Gastrocnemius medialis (tissue), 4 donors: ENCODE data around the gene CPXM1. TPM values are rescaled to one million over a fixed set of nuclear protein-coding genes. Genes with fewer than 3 reads are reported as not detected.

Source experiments
- ATAC-seq, 2 donors: fragments of 150-250 bp; one replicate each; pipeline ENCODE4 v1.9.1; 2016
- DNase-seq, 2 donors: peaks; one replicate each; pipeline ENCODE4 v3.0.0-alpha.2; 2019
- H3K27ac ChIP-seq, 4 donors: fragments of 200-600 bp; sonication (generic); 1 replicate in 1 of 4; 2 replicates in 3 of 4; pipeline ENCODE4 v1.5.1; 2016 to 2018; ENCODE audit warnings: mild to moderate bottlenecking in 2 of 4, moderate library complexity in 1 of 4
- H3K27me3 ChIP-seq, 3 donors: fragments of 200-600 bp; sonication (generic) in 2 of 3; 1 replicate in 1 of 3; 2 replicates in 2 of 3; pipeline versions ENCODE4 v1.5.1 to v1.6.0; 2016 to 2019; ENCODE audit warnings: mild to moderate bottlenecking in 1 of 3, moderate library complexity in 1 of 3
- H3K36me3 ChIP-seq, 2 donors: fragments of 200-600 bp; sonication (generic) in 1 of 2; one replicate each; pipeline ENCODE4 v1.5.1; 2017 to 2018
- H3K4me1 ChIP-seq, 2 donors: fragments of 200-600 bp; sonication (generic) in 1 of 2; one replicate each; pipeline ENCODE4 v1.5.1; 2016 to 2017; ENCODE audit warnings: mild to moderate bottlenecking in 2 of 2
- H3K4me3 ChIP-seq, 4 donors: fragments of 200-600 bp; sonication (generic) in 3 of 4; 1 replicate in 1 of 4; 2 replicates in 3 of 4; pipeline ENCODE4 v1.5.1; 2016 to 2019; ENCODE audit warnings: mild to moderate bottlenecking in 2 of 4
- H3K9me3 ChIP-seq, 3 donors: fragments of 200-600 bp; sonication (generic) in 2 of 3; 1 replicate in 1 of 3; 2 replicates in 2 of 3; pipeline ENCODE4 v1.5.1; 2016 to 2019
- POLR2A ChIP-seq, 2 donors: fragments of 450-650 bp; IDR thresholded peaks; one replicate each; pipeline ENCODE4 v1.6.1; 2017; ENCODE audit warnings: antibody characterized with exemption in 2 of 2, mild to moderate bottlenecking in 2 of 2, moderate library complexity in 2 of 2
- in situ Hi-C, 4 donors: fragments of 200-750 bp; cut with MboI; loops; one replicate each; pipeline versions ENCODE4 v1.15.0 to v1.8.0; 2017; ENCODE audit warnings: low sequenced_read_pairs in 4 of 4
- intact Hi-C: fragments of 100-400 bp; cut with DNase I; formaldehyde crosslinking; loops from one replicate; pipeline ENCODE4 v1.15.1; 2023; ENCODE audit warnings: low total_unique reads
- total RNA-seq, 4 donors: library from RNA; depleted of rRNA; stranded (reverse); fragments of >200 nt; gene quantifications; one replicate each; pipeline versions ENCODE4 v1.1.0 to v1.2.3, GENCODE V29; 2016
- TF ChIP-seq, protein P1 (sequence below), 5 experiments: fragments of 450-650 bp in 3 of 5; fragments of 200-600 bp in 2 of 5; sonication (generic) in 2 of 5; IDR thresholded peaks in 4 of 5; conservative IDR thresholded peaks in 1 of 5; 1 replicate in 4 of 5; 2 replicates in 1 of 5; pipeline ENCODE4 v1.5.1; 2016 to 2019; ENCODE audit warnings: antibody characterized with exemption in 5 of 5, mild to moderate bottlenecking in 3 of 5, moderate library complexity in 3 of 5

CPXM1 gene
- total RNA-seq, 4 donors from 2014 or later: 0.46 to 1.6 (median 0.81) TPM; not detected in 1

DNA sequence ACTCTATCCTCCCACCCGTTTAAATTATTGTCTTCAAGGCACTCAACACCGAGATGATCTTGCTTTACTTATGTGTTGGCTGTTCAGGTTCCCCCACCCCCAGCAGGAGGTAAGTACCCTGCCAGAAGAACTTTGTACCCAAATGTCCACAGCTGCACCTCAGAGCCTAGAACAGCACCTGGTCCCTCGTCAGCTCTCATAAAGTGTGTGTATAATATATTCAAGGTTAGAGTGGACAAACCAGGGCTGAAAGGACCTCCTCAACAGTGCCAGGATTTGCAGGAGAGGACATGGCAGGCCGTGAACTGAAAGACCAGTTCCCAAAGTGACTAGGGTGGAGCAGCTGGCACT lies 5.9 kb upstream of the CPXM1 start:
- DNase-seq (no peak), ATAC-seq (no peak)
- Histone ChIP-seq H3K9me3 (peaks cover 0 to 1% (median 0%) of the 10 kb centered on the region in 3 donors), H3K27ac (no peak overlapping the region), H3K4me3 (no peak overlapping the region), H3K27me3 (peaks cover 42 to 69% (median 51%) of the 10 kb centered on the region in 3 donors), H3K4me1 (no peaks in the 10 kb centered on the region), H3K36me3 (no peaks in the 10 kb centered on the region)
- TF ChIP-seq, protein P1, sequence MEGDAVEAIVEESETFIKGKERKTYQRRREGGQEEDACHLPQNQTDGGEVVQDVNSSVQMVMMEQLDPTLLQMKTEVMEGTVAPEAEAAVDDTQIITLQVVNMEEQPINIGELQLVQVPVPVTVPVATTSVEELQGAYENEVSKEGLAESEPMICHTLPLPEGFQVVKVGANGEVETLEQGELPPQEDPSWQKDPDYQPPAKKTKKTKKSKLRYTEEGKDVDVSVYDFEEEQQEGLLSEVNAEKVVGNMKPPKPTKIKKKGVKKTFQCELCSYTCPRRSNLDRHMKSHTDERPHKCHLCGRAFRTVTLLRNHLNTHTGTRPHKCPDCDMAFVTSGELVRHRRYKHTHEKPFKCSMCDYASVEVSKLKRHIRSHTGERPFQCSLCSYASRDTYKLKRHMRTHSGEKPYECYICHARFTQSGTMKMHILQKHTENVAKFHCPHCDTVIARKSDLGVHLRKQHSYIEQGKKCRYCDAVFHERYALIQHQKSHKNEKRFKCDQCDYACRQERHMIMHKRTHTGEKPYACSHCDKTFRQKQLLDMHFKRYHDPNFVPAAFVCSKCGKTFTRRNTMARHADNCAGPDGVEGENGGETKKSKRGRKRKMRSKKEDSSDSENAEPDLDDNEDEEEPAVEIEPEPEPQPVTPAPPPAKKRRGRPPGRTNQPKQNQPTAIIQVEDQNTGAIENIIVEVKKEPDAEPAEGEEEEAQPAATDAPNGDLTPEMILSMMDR (IDR thresholded peaks at IDR 0.05 in 4 of 5, conservative IDR thresholded peaks at IDR 0.05 in 1 of 5): no peak
- intact Hi-C loops: no loop called here
- in situ Hi-C loops: no loop called here

DNA sequence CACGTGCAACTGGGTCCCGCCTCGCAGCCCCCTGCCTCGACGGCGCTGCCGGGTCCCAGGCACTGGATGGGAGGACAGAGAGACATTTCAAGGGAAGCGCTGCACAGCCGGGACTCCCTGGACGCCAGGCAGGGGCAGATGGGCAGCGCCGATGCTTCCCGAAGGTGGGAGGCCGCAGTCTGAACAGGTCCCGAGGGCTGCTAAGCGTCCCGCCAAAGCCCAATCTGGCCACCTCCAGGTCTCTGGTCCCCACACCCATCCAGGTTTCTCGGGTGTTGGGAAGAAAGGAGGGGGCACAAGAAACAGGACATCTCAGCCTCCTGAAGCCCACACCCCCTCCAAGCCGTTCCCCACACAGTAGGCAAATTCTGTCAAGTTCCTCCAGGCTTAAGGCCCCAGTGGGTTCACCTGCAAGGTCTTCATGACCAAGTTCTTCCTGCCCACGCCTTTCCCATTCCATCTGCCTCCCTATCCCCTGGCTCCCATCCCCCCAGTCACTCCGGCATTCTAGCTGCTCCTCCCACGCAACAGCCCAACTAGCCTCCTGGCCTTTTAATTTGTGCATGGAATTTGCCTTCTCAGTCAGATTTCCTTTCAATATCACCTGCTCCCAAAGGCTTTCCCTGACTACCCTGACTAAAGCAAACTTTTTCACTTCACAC lies 5.4 kb upstream of the CPXM1 start:
- Histone ChIP-seq H3K4me3 (no peak overlapping the region), H3K9me3 (peaks cover 0 to 6% (median 0%) of the 10 kb centered on the region in 3 donors), H3K27me3 (peaks cover 47 to 71% (median 56%) of the 10 kb centered on the region in 3 donors), H3K36me3 (no peaks in the 10 kb centered on the region), H3K27ac (no peak overlapping the region), H3K4me1 (no peaks in the 10 kb centered on the region)
- in situ Hi-C loops: no loop called here
- ATAC-seq: no peak
- DNase-seq: no peak
- intact Hi-C loops: no loop called here
- TF ChIP-seq, protein P1 (IDR thresholded peaks at IDR 0.05 in 4 of 5, conservative IDR thresholded peaks at IDR 0.05 in 1 of 5): no peak
- no peak for TF ChIP-seq POLR2A (IDR thresholded peaks at IDR 0.05)

DNA sequence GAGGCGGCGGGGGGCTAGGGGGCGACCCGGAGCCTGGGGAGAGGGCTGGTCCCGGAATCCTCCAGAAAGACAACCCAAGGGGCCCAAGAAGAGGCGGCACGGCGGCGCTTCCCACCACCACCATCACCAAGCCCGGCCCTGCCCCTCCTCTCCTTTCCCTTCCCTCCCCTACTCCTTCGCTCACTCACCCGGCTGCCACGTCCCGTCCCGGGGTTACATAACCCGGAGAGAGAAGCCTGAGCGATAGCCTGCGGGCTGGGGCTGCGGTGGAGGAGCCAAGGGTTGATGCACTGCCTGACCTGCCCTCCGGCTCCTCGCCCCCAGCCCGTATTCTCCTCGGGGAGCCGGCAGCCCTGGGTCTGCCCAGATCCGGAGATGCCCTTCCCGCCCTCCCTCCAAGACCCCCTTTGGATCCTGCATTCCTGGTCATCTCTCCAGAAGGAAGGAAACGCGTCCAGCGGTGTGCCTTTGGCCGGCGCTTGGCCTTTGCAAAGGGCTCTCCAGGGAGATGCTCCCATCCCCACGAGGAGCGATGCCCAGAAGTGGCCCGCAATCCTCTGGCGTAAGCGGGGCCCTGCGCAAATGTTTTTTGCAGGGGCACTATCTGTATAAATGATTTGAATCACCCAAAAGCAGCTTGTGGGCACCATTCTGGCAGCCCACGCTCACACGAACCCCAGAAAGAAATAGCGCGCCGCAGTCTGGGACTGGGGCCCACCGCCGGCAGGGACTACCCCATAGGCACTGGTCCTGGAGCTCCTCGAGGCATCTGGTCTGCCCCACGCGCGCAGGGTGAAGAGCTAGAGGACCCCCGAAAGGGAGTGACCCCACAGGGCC lies 4.6 kb upstream of the CPXM1 start:
- DNase-seq: no peak
- ATAC-seq: no peak
- H3K27me3 ChIP-seq: peaks cover 52 to 77% (median 63%) of the 10 kb centered on the region in 3 donors

DNA sequence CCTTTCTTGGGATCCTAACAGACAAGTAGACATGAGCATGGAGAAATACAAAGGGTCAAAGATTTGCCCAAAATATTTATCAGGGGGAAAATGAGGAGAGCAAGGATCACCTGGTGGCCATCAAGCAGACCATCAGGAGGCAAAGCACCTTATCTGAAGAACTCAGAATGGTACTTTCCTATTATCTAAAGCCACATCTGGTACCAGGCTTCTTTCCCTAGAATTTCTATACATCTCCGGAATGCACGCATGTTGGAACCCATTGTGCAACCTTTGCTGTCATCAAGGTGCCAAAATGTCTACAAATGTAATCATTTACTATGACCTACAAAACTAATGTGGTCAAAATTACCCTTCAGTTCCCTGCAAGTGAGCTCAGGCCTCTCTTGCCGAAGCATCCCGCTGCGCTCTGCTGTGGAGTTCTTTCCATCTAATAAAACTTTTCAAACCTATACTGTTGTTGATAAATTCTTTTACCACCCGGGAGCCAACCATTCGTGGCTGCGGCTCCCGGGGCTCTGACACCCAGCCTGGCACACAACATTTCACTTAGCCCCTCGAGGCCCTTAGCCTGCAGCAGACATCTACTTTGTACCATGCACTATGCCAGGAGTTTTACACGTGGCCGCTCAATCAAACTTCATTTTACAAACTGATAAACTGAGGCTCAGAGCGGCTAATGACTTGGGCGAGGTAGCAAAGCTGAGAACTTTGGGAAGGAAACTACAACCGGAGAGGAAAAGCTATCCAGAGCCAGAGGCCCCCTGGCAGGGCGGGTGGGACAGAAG lies 3.8 kb upstream of the CPXM1 start:
- H3K27me3 ChIP-seq: peaks cover 59 to 83% (median 72%) of the 10 kb centered on the region in 3 donors
- in situ Hi-C loops: no loop called here

More for the DNA sequence above, 4.6 kb upstream of the CPXM1 start:
- intact Hi-C loops: no loop called here
- no peaks in the 10 kb centered on the region for H3K4me1 ChIP-seq
- in situ Hi-C loops: no loop called here
- no peak overlapping the region for H3K4me3 ChIP-seq
- no peaks in the 10 kb centered on the region for H3K36me3 ChIP-seq
- no peak for TF ChIP-seq POLR2A (IDR thresholded peaks at IDR 0.05)
- TF ChIP-seq, protein P1 (IDR thresholded peaks at IDR 0.05 in 4 of 5, conservative IDR thresholded peaks at IDR 0.05 in 1 of 5): no peak
- no peak overlapping the region for H3K27ac ChIP-seq
- H3K9me3 ChIP-seq: peaks cover 0 to 7% (median 0%) of the 10 kb centered on the region in 3 donors

More for the DNA sequence above, 3.8 kb upstream of the CPXM1 start:
- Histone ChIP-seq H3K36me3 (no peaks in the 10 kb centered on the region), H3K4me3 (no peak overlapping the region), H3K4me1 (peaks cover 0 to 6% of the 10 kb centered on the region in 2 donors), H3K9me3 (peaks cover 0 to 7% (median 0%) of the 10 kb centered on the region in 3 donors), H3K27ac (no peak overlapping the region)
- DNase-seq (no peak), ATAC-seq (no peak)
- no peak for TF ChIP-seq POLR2A (IDR thresholded peaks at IDR 0.05)
- TF ChIP-seq, protein P1 (IDR thresholded peaks at IDR 0.05 in 4 of 5, conservative IDR thresholded peaks at IDR 0.05 in 1 of 5): no peak
- intact Hi-C loops: no loop called here
